GM12878 (cell line): ENCODE data around the gene AIF1. TPM values are rescaled to one million over a fixed set of nuclear protein-coding genes. Genes with fewer than 3 reads are reported as not detected.

Experiments used
- HDGF ChIP-seq: fragments of 450-650 bp; IDR thresholded peaks from 2 replicates; pipeline ENCODE4 v1.6.1; 2016; ENCODE audit warnings: antibody characterized with exemption
- YY1 ChIP-seq: IDR thresholded peaks from 2 replicates; pipeline ENCODE4 v1.6.1; 2011; ENCODE audit warnings: low read depth, mild to moderate bottlenecking, low read length
- ZBTB4 ChIP-seq: fragments of 450-650 bp; formaldehyde crosslinking; IDR thresholded peaks from 2 replicates; pipeline ENCODE4 v1.4.0; 2022; ENCODE audit warnings: mild to moderate bottlenecking, moderate library complexity
- ZNF687 ChIP-seq: fragments of 450-650 bp; IDR thresholded peaks from 2 replicates; pipeline ENCODE4 v1.6.1; 2017; ENCODE audit warnings: mild to moderate bottlenecking, moderate library complexity
- polyA plus RNA-seq, 11 experiments: library from polyadenylated mRNA; depleted of rRNA in 4 of 11; unstranded in 6 of 11; stranded (reverse) in 5 of 11; fragments of >200 nt; fragmentation: Nextera tagmentation in 4 of 11; fragmentation: Illumina TruSeq in 1 of 11; extraction: Ambion mirVana in 4 of 11; extraction: Trizol in 1 of 11; gene quantifications; 1 replicate in 1 of 11; 2 replicates in 10 of 11; pipeline versions ENCODE4 v1.2.1 to v1.2.3, GENCODE V29; 2011 to 2016; ENCODE audit warnings: inconsistent platforms in 2 of 11, missing spikeins in 2 of 11, low read depth in 1 of 11
- total RNA-seq, 4 experiments: library from RNA; depleted of rRNA in 3 of 4; stranded (reverse); fragments of >200 nt in 3 of 4; fragmentation: Illumina TruSeq in 1 of 4; extraction: Trizol in 1 of 4; gene quantifications; 2 replicates each; pipeline versions ENCODE4 v1.2.1 to v1.2.3, GENCODE V29; 2013 to 2021

The AIF1 gene
- total and polyA plus RNA-seq, 10 of the 15 experiments (the other 5 are each of a cell fraction or from before 2014, with no cell fraction given) = 1.9 to 256 (median 134) TPM

- no peak for TF ChIP-seq ZBTB4 (CRISPR knock-in tag)
- TF ChIP-seq HDGF = peak; percentile 95
- TF ChIP-seq ZNF687 = peak; percentile 82
- TF ChIP-seq YY1 = peak; percentile 47
These were observed 38.0 kb upstream of the AIF1 start (continued) for GRCh38 chr6:31576897-31577578.
